NK-92 (cell line): ENCODE data around the gene PDE8B.

ENCODE experiments used
- DNase-seq: peaks from one replicate; lab custom pipeline; 2025; ENCODE audit not compliant: unreplicated experiment; lab: John Stamatoyannopoulos, UW

PDE8B gene

GRCh38 chr5:77394064-77394715 lies 183.7 kb downstream of the PDE8B start:
- no peak for DNase-seq

- DNase-seq = no peak
These were observed 185.5 kb downstream of the PDE8B start for GRCh38 chr5:77396017-77396416.

- no peak for DNase-seq
These were observed 187.3 kb downstream of the PDE8B start for GRCh38 chr5:77397686-77398292.

GRCh38 chr5:77398458-77398857 lies 188.0 kb downstream of the PDE8B start:
- no peak for DNase-seq

GRCh38 chr5:77398896-77399295 lies 188.4 kb downstream of the PDE8B start:
- DNase-seq = no peak

GRCh38 chr5:77400645-77401044 lies 190.2 kb downstream of the PDE8B start:
- DNase-seq = no peak

- DNase-seq = no peak
These were observed 192.3 kb downstream of the PDE8B start for GRCh38 chr5:77402796-77403195.

GRCh38 chr5:77407152-77407551 lies 196.7 kb downstream of the PDE8B start:
- DNase-seq = no peak

- no peak for DNase-seq
These were observed 199.6 kb downstream of the PDE8B start for GRCh38 chr5:77409870-77410621.

- no peak for DNase-seq
These were observed 202.6 kb downstream of the PDE8B start for GRCh38 chr5:77413049-77413448.

GRCh38 chr5:77418162-77418561 lies 207.7 kb downstream of the PDE8B start:
- DNase-seq = no peak

GRCh38 chr5:77418601-77419581 lies 208.4 kb downstream of the PDE8B start:
- no peak for DNase-seq

- no peak for DNase-seq
These were observed 209.4 kb downstream of the PDE8B start for GRCh38 chr5:77419644-77420582.

- no peak for DNase-seq
These were observed 210.5 kb downstream of the PDE8B start for GRCh38 chr5:77420940-77421339.

- DNase-seq = no peak
These were observed 212.7 kb downstream of the PDE8B start for GRCh38 chr5:77423022-77423750.

- DNase-seq = no peak
These were observed 214.4 kb downstream of the PDE8B start for GRCh38 chr5:77424921-77425320.

GRCh38 chr5:77425420-77425819 lies 214.9 kb downstream of the PDE8B start:
- no peak for DNase-seq

GRCh38 chr5:77425998-77426659 lies 215.6 kb downstream of the PDE8B start:
- no peak for DNase-seq

GRCh38 chr5:77426670-77427069 lies 216.2 kb downstream of the PDE8B start:
- DNase-seq = no peak
